GM13976 (cell line): ENCODE data around the gene LRSAM1.

Source experiments
- DNase-seq: peaks from one replicate; pipeline ENCODE4 v3.0.0; 2012; ENCODE audit warnings: low spot score
- CTCF ChIP-seq: IDR thresholded peaks from 2 replicates; pipeline ENCODE4 v1.5.1; 2012; ENCODE audit warnings: borderline replicate concordance, mild to moderate bottlenecking; ENCODE audit not compliant: insufficient read depth; ENCODE audit errors: extremely low read depth, missing control alignments, control extremely low read depth
- in situ Hi-C: fragments of 300-500 bp; cut with MboI; formaldehyde crosslinking; loops from one replicate; pipeline ENCODE4 v1.12.0; 2022; ENCODE audit warnings: low sequenced_read_pairs, mixed read lengths, inconsistent platforms; ENCODE audit not compliant: unreplicated experiment

Gene LRSAM1

GRCh38 chr9:127500399-127500798 lies 49.1 kb downstream of the LRSAM1 start:
- in situ Hi-C loops: no loop called here
- no peak for TF ChIP-seq CTCF
- no peak for DNase-seq

GRCh38 chr9:127500862-127501261 lies 49.6 kb downstream of the LRSAM1 start:
- TF ChIP-seq CTCF: no peak
- in situ Hi-C loops: no loop called here
- no peak for DNase-seq

GRCh38 chr9:127501821-127502343 lies 50.6 kb downstream of the LRSAM1 start:
- in situ Hi-C loops: no loop called here
- no peak for TF ChIP-seq CTCF
- no peak for DNase-seq

- no peak for DNase-seq
- TF ChIP-seq CTCF: no peak
- in situ Hi-C loops: no loop called here
These were observed 51.5 kb downstream of the LRSAM1 start for GRCh38 chr9:127502706-127503378.

- in situ Hi-C loops: no loop called here
- TF ChIP-seq CTCF: no peak
- no peak for DNase-seq
These were observed 52.1 kb downstream of the LRSAM1 start for GRCh38 chr9:127503379-127503921.

- TF ChIP-seq CTCF: peak; percentile 87
- in situ Hi-C loops: no loop called here
These were observed 52.9 kb downstream of the LRSAM1 start for GRCh38 chr9:127503947-127504886.

More at GRCh38 chr9:127503947-127504886, 52.9 kb downstream of the LRSAM1 start:
- DNase-seq: peak; percentile 84
